ENCODE data around the gene HIP1. TPM values are rescaled to one million over a fixed set of nuclear protein-coding genes. Genes with fewer than 3 reads are reported as not detected.

HIP1 gene
- total RNA-seq, 1 donor from 2014 or later: 51.5 TPM

DNA sequence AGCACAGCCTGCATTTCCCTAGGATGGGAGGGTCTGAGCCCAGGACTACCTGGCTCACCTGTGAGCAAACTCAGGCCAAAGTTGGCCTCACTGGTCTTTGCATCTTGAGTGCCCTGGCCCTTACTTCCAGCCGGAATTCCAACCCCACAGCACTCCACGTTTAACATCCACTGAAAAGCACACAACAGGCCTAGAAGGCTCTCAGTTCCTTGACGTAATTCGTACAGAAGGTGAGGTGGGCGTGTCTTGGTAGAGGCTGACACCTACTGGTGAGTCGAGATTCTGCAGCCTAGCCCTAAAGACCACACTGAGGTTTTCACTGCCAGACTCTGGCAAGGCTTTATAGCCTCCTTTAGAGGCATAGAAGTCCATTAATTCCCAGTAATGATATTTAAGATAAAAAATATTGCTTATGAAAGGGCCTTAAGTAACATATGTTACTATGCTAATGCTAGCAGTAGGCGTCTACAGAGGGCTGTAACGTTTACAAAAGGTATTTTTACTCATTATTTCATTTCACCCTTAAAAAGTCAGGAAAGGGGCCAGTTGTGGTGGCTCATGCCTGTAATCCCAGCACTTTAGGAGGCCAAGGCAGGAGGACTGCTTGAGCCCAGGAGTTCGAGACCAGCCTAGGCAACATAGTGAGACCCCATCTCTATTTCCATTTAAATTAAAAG lies 95.8 kb downstream of the HIP1 start:
- intact Hi-C loops (cut with DNase I): no loop called here
- DNase-seq (peak; percentile 66), ATAC-seq (peak; percentile 76 to 89)
- no peak overlapping the region for H3K4me3 ChIP-seq
- H3K4me1 ChIP-seq: peaks cover 16% of the 10 kb centered on the region
- no peaks in the 10 kb centered on the region for H3K36me3 ChIP-seq
- TF ChIP-seq, protein P1, sequence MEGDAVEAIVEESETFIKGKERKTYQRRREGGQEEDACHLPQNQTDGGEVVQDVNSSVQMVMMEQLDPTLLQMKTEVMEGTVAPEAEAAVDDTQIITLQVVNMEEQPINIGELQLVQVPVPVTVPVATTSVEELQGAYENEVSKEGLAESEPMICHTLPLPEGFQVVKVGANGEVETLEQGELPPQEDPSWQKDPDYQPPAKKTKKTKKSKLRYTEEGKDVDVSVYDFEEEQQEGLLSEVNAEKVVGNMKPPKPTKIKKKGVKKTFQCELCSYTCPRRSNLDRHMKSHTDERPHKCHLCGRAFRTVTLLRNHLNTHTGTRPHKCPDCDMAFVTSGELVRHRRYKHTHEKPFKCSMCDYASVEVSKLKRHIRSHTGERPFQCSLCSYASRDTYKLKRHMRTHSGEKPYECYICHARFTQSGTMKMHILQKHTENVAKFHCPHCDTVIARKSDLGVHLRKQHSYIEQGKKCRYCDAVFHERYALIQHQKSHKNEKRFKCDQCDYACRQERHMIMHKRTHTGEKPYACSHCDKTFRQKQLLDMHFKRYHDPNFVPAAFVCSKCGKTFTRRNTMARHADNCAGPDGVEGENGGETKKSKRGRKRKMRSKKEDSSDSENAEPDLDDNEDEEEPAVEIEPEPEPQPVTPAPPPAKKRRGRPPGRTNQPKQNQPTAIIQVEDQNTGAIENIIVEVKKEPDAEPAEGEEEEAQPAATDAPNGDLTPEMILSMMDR (IDR thresholded peaks at IDR 0.05): peak; percentile 90
- no peaks in the 10 kb centered on the region for H3K9me3 ChIP-seq
- no peak overlapping the region for H3K27ac ChIP-seq
- H3K27me3 ChIP-seq (ENCODE audit: low read depth): no peaks in the 10 kb centered on the region

DNA sequence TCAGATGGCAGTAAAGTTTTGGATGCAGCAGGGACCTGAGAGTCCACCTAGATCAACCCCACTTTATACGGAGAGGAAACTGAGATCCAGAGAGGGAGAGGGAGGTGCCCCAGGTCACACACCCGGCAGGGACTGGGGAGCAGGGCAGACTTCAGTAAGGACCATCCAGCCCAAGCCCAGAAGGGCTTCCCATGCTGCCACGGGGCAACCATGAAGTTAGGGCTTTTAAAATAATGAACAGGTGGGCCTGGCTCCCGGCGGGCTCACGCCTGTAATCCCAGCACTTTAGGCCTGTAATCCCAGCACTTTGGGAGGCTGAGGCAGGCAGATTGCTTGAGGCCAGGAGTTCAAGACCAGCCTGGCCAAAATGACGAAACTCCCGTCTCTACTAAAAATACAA lies 98.5 kb downstream of the HIP1 start:
- H3K4me1 ChIP-seq: peaks cover 16% of the 10 kb centered on the region
- H3K9me3 ChIP-seq: no peaks in the 10 kb centered on the region
- no peaks in the 10 kb centered on the region for H3K36me3 ChIP-seq
- TF ChIP-seq, protein P1 (IDR thresholded peaks at IDR 0.05): no peak
- ATAC-seq: no peak
- peak overlapping the region; percentile 82 for H3K27ac ChIP-seq
- intact Hi-C loops (cut with DNase I): no loop called here
- no peaks in the 10 kb centered on the region for H3K27me3 ChIP-seq (ENCODE audit: low read depth)
- no peak for DNase-seq
- no peak overlapping the region for H3K4me3 ChIP-seq

DNA sequence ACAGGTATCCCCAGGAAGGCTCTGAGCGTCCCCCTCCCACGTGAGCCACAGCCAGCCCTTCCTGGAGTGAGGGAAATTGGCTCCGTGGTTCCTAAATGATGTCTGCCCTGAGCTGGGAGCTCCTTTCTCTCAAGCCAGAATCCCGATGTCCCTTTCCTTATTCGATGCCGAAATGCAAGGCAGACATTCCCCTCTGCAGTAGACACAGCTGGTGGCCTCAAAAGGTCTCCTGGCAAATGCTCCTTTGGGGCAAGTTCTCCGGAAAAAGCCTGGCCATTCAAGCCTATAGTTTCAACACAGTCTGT lies 98.9 kb downstream of the HIP1 start:
- TF ChIP-seq, protein P1 (IDR thresholded peaks at IDR 0.05): no peak
- Histone ChIP-seq H3K27ac (peak overlapping the region; percentile 82), H3K4me3 (peak overlapping the region; percentile 76), H3K4me1 (peaks cover 16% of the 10 kb centered on the region), H3K9me3 (no peaks in the 10 kb centered on the region), H3K36me3 (no peaks in the 10 kb centered on the region), H3K27me3 (ENCODE audit: low read depth) (no peaks in the 10 kb centered on the region)
- intact Hi-C loops (cut with DNase I): no loop called here
- ATAC-seq: no peak
- no peak for DNase-seq

DNA sequence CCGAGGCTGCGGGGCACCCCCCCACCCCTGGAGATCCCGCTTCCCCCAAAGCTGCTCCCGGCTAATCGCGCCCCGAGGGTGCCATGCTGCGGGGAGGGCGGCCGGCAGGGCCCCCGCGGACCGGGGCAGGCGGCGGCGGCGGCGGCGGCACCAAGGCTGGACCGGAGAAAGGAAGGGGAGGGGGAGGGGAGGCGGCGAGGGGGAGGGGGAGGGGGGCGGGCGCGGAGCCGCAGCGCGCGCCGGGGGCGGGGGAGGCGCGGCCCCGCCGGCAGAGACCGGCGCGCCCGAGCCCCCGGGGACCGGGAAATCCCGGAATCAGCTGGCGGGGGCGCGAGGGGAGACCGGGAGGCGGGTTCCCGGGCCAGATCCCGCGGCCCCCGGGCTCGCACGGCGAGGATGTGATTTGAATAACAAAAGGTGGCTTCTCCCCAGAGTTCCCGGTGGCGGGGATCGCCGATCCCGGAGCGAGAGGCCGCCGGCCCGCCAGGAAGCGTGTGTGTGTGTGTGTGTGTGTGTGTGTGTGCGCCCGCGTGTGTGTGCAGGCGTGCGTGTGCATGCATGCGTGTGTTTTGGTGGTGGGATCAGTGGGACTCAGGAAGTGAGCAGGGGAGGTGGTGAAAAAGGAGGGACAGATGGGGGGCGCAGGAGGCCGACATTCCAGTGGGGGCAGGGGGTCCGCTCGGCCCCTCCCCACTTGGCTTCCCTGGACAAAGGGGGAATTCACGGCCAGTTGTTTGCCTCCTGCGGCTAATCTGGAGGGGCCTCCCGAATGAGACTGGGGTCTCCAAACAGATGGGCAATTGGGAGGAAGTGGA lies 99.5 kb downstream of the HIP1 start:
- TF ChIP-seq, protein P1 (IDR thresholded peaks at IDR 0.05): no peak
- Histone ChIP-seq H3K36me3 (peaks cover 2% of the 10 kb centered on the region), H3K4me1 (peaks cover 16% of the 10 kb centered on the region), H3K9me3 (no peaks in the 10 kb centered on the region), H3K27ac (peak overlapping the region; percentile 82), H3K4me3 (peak overlapping the region; percentile 76), H3K27me3 (ENCODE audit: low read depth) (no peaks in the 10 kb centered on the region)
- DNase-seq: peak; percentile 71
- intact Hi-C loops (cut with DNase I): no loop called here
- peak; percentile 61 to 66 for ATAC-seq

DNA sequence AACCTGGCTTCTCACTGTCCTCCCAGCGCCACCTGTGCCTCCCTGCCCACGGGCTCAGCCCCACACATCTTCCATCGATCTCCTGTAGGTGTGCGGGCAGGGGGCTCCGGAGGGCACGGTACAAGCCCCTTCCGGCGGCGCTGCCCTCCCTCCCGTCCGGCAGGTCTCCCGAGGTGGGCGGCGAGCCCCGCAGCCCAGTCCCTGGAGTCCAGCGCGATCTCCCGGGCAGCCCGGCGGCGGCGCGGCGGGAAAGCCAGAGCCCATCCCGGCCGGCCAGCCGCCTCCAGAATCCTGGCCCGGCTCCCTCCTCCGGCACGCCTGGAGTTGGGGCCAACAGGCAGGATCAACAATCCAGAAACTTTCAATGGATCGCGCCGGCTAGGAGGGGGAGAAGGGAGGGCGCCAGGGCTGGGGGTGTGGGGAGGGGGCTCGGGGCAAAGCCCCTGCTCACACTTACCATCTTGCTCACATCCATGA lies 100.1 kb downstream of the HIP1 start:
- H3K27ac ChIP-seq: peak overlapping the region; percentile 82
- H3K36me3 ChIP-seq: peaks cover 3% of the 10 kb centered on the region
- intact Hi-C loops (cut with DNase I): no loop called here
- DNase-seq (peak; percentile 62), ATAC-seq (peak; percentile 70 to 79)
- H3K9me3 ChIP-seq: no peaks in the 10 kb centered on the region
- H3K4me3 ChIP-seq: peak overlapping the region; percentile 76
- TF ChIP-seq, protein P1 (IDR thresholded peaks at IDR 0.05): no peak
- no peaks in the 10 kb centered on the region for H3K27me3 ChIP-seq (ENCODE audit: low read depth)
- peaks cover 16% of the 10 kb centered on the region for H3K4me1 ChIP-seq

All from lower lobe of right lung (tissue), 2 donors.